Raji (cell line): ENCODE data around the gene VRK3.
"Not testable (repeated sequence)": the region's sequence is repeated elsewhere in the genome, so short reads cannot be mapped to it uniquely, and the experiment has no call there.

ENCODE experiments used
- POLR2A ChIP-seq: IDR thresholded peaks from 2 replicates; pipeline ENCODE4 v1.6.1; 2011; ENCODE audit warnings: low read depth, low read length, control low read depth; ENCODE audit not compliant: insufficient read depth

Gene VRK3

GRCh38 chr19:49977881-49978280, 47.3 kb downstream of the VRK3 start:
- no peak for TF ChIP-seq POLR2A

- TF ChIP-seq POLR2A: no peak
Observed at GRCh38 chr19:49977076-49977475, 48.1 kb downstream of the VRK3 start.

- TF ChIP-seq POLR2A: no peak
Observed at GRCh38 chr19:49976496-49976895, 48.7 kb downstream of the VRK3 start.

- no peak for TF ChIP-seq POLR2A
Observed at GRCh38 chr19:49975051-49975450, 50.1 kb downstream of the VRK3 start.

- no peak for TF ChIP-seq POLR2A
Observed at GRCh38 chr19:49973987-49974386, 51.2 kb downstream of the VRK3 start.

GRCh38 chr19:49972841-49973240, 52.3 kb downstream of the VRK3 start:
- no peak for TF ChIP-seq POLR2A

- no peak for TF ChIP-seq POLR2A
Observed at GRCh38 chr19:49971991-49972411, 53.2 kb downstream of the VRK3 start.

GRCh38 chr19:49968279-49968922, 56.8 kb downstream of the VRK3 start:
- TF ChIP-seq POLR2A: no peak

GRCh38 chr19:49960980-49961379, 64.2 kb downstream of the VRK3 start, which contains the start of gene SIGLEC11:
TSS of gene SIGLEC11 (minus strand) at chr19:49961172. CDS start at chr19:49961081, 91 bp downstream.
- TF ChIP-seq POLR2A: not testable (repeated sequence)

GRCh38 chr19:49957262-49957915, 67.8 kb downstream of the VRK3 start:
- TF ChIP-seq POLR2A: no peak

GRCh38 chr19:49956115-49956495, 69.1 kb downstream of the VRK3 start:
- TF ChIP-seq POLR2A: no peak

- TF ChIP-seq POLR2A: no peak
Observed at GRCh38 chr19:49954933-49955332, 70.2 kb downstream of the VRK3 start.

- TF ChIP-seq POLR2A: no peak
Observed at GRCh38 chr19:49954092-49954829, 70.9 kb downstream of the VRK3 start.

- TF ChIP-seq POLR2A: no peak
Observed at GRCh38 chr19:49953416-49953815, 71.8 kb downstream of the VRK3 start.

- no peak for TF ChIP-seq POLR2A
Observed at GRCh38 chr19:49952906-49953305, 72.3 kb downstream of the VRK3 start.

- no peak for TF ChIP-seq POLR2A
Observed at GRCh38 chr19:49952479-49952836, 72.7 kb downstream of the VRK3 start.
